Tibial artery (tissue), 4 donors: Measurements from ENCODE around the gene FZD1.

Experiments
- DNase-seq, 2 donors: peaks; one replicate each; pipeline ENCODE4 v3.0.0-alpha.2; 2019
- H3K27ac ChIP-seq, 2 donors: fragments of 200-600 bp; sonication (generic) in 1 of 2; 1 replicate in 1 of 2; 2 replicates in 1 of 2; pipeline ENCODE4 v1.5.1; 2018 to 2019; ENCODE audit warnings: mild to moderate bottlenecking in 1 of 2
- H3K27me3 ChIP-seq, 2 donors: fragments of 200-600 bp; sonication (generic) in 1 of 2; one replicate each; pipeline versions ENCODE4 v1.5.1 to v1.6.0; 2016 to 2019
- H3K36me3 ChIP-seq, 3 donors: fragments of 200-600 bp; sonication (generic) in 2 of 3; one replicate each; pipeline ENCODE4 v1.5.1; 2016 to 2019; ENCODE audit warnings: mild to moderate bottlenecking in 2 of 3
- H3K4me1 ChIP-seq, 4 donors: fragments of 200-600 bp; sonication (generic) in 2 of 4; 1 replicate in 3 of 4; 2 replicates in 1 of 4; pipeline ENCODE4 v1.5.1; 2016 to 2019
- H3K4me3 ChIP-seq, 2 donors: fragments of 200-600 bp; sonication (generic) in 1 of 2; 1 replicate in 1 of 2; 2 replicates in 1 of 2; pipeline ENCODE4 v1.5.1; 2018 to 2019; ENCODE audit warnings: mild to moderate bottlenecking in 2 of 2
- H3K9me3 ChIP-seq, 3 donors: fragments of 200-600 bp; sonication (generic) in 1 of 3; one replicate each; pipeline ENCODE4 v1.5.1; 2016 to 2019
- intact Hi-C: fragments of 100-400 bp; cut with DNase I; formaldehyde crosslinking; loops from one replicate; pipeline ENCODE4 v1.15.0; 2023; ENCODE audit warnings: low total_unique reads
- TF ChIP-seq, protein P1 (sequence below), 2 experiments: fragments of 200-600 bp in 1 of 2; fragments of 450-650 bp in 1 of 2; IDR thresholded peaks; one replicate each; pipeline ENCODE4 v1.5.1; 2017 to 2019; ENCODE audit warnings: antibody characterized with exemption in 2 of 2, mild to moderate bottlenecking in 1 of 2, moderate library complexity in 1 of 2

Gene FZD1

DNA sequence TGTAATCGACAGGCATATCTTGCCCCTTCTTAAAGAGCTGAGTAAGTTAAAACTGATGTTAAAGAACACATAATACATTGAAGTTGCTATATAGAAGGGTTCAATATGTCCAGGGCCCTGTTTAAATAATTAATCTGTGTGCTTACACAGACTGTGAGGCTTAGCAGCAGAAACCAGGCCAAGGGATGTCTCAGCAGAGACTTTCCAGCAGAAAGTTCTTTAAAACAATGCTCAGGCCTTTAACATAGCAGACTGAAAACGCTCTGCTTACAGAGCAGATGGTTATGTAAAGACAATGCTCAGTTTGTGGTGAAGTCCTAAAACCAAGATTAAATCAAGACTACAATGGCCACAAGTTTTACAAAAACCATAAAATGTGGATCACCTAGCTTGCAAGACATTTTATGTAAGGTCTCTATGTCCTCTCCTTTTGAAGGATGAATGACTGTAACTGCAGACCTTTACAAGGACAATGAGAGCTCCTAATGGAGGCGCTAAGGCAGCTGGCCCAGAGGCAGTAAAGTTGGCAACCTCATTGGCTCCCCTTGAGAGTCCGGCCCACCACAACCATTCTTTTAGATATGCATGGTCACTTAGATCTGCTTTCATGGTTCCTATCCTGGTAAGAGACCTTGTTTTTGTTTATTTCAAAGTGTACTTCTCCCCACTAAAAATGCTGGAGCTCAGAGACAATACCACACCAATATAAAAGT, 56.3 kb downstream of the FZD1 start:
- H3K9me3 ChIP-seq: no peaks in the 10 kb centered on the region
- TF ChIP-seq, protein P1, sequence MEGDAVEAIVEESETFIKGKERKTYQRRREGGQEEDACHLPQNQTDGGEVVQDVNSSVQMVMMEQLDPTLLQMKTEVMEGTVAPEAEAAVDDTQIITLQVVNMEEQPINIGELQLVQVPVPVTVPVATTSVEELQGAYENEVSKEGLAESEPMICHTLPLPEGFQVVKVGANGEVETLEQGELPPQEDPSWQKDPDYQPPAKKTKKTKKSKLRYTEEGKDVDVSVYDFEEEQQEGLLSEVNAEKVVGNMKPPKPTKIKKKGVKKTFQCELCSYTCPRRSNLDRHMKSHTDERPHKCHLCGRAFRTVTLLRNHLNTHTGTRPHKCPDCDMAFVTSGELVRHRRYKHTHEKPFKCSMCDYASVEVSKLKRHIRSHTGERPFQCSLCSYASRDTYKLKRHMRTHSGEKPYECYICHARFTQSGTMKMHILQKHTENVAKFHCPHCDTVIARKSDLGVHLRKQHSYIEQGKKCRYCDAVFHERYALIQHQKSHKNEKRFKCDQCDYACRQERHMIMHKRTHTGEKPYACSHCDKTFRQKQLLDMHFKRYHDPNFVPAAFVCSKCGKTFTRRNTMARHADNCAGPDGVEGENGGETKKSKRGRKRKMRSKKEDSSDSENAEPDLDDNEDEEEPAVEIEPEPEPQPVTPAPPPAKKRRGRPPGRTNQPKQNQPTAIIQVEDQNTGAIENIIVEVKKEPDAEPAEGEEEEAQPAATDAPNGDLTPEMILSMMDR (IDR thresholded peaks at IDR 0.05): no peak
- intact Hi-C loops: no loop called here
- no peak overlapping the region for H3K27ac ChIP-seq
- H3K4me1 ChIP-seq: peaks cover 0 to 27% (median 2%) of the 10 kb centered on the region in 4 donors
- H3K36me3 ChIP-seq: no peaks in the 10 kb centered on the region
- no peak overlapping the region for H3K4me3 ChIP-seq
- DNase-seq: no peak
- no peaks in the 10 kb centered on the region for H3K27me3 ChIP-seq
